Measurements from ENCODE around the gene TNFRSF12A. TPM values are rescaled to one million over a fixed set of nuclear protein-coding genes. Genes with fewer than 3 reads are reported as not detected.
"Not testable (repeated sequence)": the region's sequence is repeated elsewhere in the genome, so short reads cannot be mapped to it uniquely, and the experiment has no call there.

Gene TNFRSF12A
- total RNA-seq, 1 experiment from 2014 or later: 147 TPM

DNA sequence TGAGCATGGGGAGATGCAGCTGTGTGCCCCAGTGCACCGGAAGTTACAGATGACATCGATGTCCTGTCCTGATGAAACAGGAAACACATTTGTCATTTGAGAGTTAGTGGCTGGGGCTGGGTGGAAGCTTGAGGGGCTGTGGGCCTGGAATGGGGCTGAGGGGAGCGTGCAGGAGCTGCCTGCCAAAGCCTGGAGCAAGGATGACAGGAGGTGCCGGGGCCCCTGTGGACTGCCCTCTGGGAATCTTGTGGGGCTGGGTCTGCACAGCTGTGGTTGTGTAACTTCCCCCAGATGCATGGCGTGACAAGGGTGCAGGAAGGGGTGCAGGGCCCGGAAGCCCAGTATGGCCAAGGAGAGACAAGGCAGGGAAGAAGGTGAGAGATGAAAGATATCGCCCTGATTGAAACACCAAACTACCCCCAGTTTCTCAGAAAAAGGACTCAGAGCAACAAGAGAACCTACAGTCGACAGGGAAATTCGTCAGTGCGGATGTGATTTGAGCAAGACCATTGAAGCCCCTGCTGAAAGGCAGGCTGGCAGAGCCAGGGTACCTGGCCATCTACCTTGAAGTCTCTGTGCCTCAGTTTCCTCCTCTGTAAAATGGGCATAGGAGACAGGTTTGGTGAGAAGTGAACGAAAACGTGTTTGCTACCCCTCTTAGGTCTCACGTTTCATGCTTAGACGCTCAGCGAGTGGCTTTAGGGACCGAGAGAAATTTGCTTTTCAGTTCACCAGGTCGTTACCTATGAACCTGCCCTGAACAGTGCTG, 35.0 kb downstream of the TNFRSF12A start:
- WGBS (ENCODE audit: extremely low coverage, insufficient read length, low lambda C conversion rate): no CpG with 5 or more reads among the region's 17 CpGs

DNA sequence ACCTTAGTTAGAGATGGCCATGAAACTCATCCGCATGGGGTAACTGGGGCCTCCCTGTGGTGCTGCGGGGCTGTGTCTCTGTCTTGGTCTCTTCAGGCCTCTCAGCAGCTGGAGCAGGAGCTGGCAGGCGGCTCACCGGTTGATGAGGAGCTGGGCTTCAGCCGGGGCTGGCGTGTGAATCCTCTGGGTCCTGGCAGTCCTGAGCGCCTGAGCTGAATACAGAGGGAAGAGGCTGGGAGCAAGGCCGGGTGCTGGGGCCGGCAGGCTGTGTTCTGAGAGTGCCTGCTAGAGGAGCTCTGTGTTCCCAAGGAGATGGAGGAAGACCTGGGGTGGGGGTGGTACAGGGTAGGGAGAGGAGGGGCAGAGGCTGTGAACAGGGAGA, 35.6 kb downstream of the TNFRSF12A start:
- not testable (repeated sequence) for H2AK5ac ChIP-seq (ENCODE audit: insufficient read length, low read length); H3K4me2 ChIP-seq (ENCODE audit: insufficient read depth, insufficient read length, low read length); H3K56ac ChIP-seq (ENCODE audit: insufficient read length, low read depth, low read length); H3K79me1 ChIP-seq (ENCODE audit: insufficient read depth, low read depth, low read length, poor library complexity, severe bottlenecking); H2BK15ac ChIP-seq (ENCODE audit: low read depth, low read length); H3K9ac ChIP-seq (ENCODE audit: extremely low read depth, insufficient read length, low read length); H3K23ac ChIP-seq (ENCODE audit: insufficient read length, low read depth, low read length); DNase-seq; H2BK5ac ChIP-seq (ENCODE audit: insufficient read length, low read length); H4K20me1 ChIP-seq (ENCODE audit: control insufficient read depth, insufficient read depth, insufficient read length); H3K4ac ChIP-seq (ENCODE audit: low read depth, low read length); H3K14ac ChIP-seq (ENCODE audit: insufficient read depth, low read length); H4K91ac ChIP-seq (ENCODE audit: insufficient read length, low read depth, low read length); H3K9me3 Mint-ChIP-seq; H2AFZ ChIP-seq (ENCODE audit: low read length); H3K4me1 ChIP-seq (ENCODE audit: insufficient read depth, low read length); H4K5ac ChIP-seq (ENCODE audit: insufficient read length, low read depth, low read length); H3K27me3 ChIP-seq (ENCODE audit: insufficient read depth, low read length); H3K9me3 ChIP-seq (ENCODE audit: control insufficient read depth, low read depth, low read length); H3K27ac ChIP-seq (ENCODE audit: insufficient read length, low read depth, low read length); H2BK12ac ChIP-seq (ENCODE audit: insufficient read length, low read depth, low read length); H2BK20ac ChIP-seq (ENCODE audit: low read depth, low read length, poor library complexity, severe bottlenecking); H3K18ac ChIP-seq (ENCODE audit: insufficient read length, low read depth, low read length); H2BK120ac ChIP-seq (ENCODE audit: low read depth, low read length, poor library complexity, severe bottlenecking); H4K8ac ChIP-seq (replicated peaks; ENCODE audit: insufficient read length, low read depth, low read length); H3K79me2 ChIP-seq (ENCODE audit: insufficient read depth, low read length); H3T11ph ChIP-seq (ENCODE audit: low read length)
- Mint-ChIP-seq H3K36me3 (ENCODE audit: insufficient read depth in 1 of 3, low read depth in 3 of 3) (peaks cover 14 to 37% (median 19%) of the 10 kb centered on the region in 3 experiments), H3K4me1 (peaks cover 26 to 41% of the 10 kb centered on the region in 2 experiments), H3K27ac (peak overlapping the region in 2 of 3 experiments; percentile 77 to 87; a peak in 2 of 7 replicates), H3K27me3 (ENCODE audit: low read depth) (peaks cover 37% of the 10 kb centered on the region), H3K4me3 (peak overlapping the region in 1 of 2 experiments; percentile 25; a peak in 2 of 5 replicates)
- no CpG with 5 or more reads among the region's 9 CpGs for WGBS (ENCODE audit: extremely low coverage, insufficient read length, low lambda C conversion rate)
- peaks cover 14% of the 10 kb centered on the region for H3K23me2 ChIP-seq (ENCODE audit: insufficient read length, low read depth, low read length, poor library complexity, severe bottlenecking)

More for the DNA sequence above, 35.0 kb downstream of the TNFRSF12A start:
- Mint-ChIP-seq H3K27me3 (ENCODE audit: low read depth) (peaks cover 37% of the 10 kb centered on the region), H3K9me3 (no peaks in the 10 kb centered on the region; a peak in 2 of 5 replicates), H3K4me1 (peaks cover 21 to 38% of the 10 kb centered on the region in 2 experiments), H3K27ac (no peak overlapping the region; a peak in 1 of 7 replicates), H3K4me3 (peak overlapping the region in 1 of 2 experiments; percentile 25; a peak in 2 of 5 replicates), H3K36me3 (ENCODE audit: insufficient read depth in 1 of 3, low read depth in 3 of 3) (peaks cover 19 to 43% (median 20%) of the 10 kb centered on the region in 3 experiments)
- Histone ChIP-seq H2BK12ac (ENCODE audit: insufficient read length, low read depth, low read length) (no peak overlapping the region), H3K56ac (ENCODE audit: insufficient read length, low read depth, low read length) (no peak overlapping the region), H2BK20ac (ENCODE audit: low read depth, low read length, poor library complexity, severe bottlenecking) (no peak overlapping the region), H4K20me1 (ENCODE audit: control insufficient read depth, insufficient read depth, insufficient read length) (no peaks in the 10 kb centered on the region), H4K5ac (ENCODE audit: insufficient read length, low read depth, low read length) (no peak overlapping the region), H3T11ph (ENCODE audit: low read length) (no peak overlapping the region), H3K9ac (ENCODE audit: extremely low read depth, insufficient read length, low read length) (no peak overlapping the region), H3K27ac (ENCODE audit: insufficient read length, low read depth, low read length) (no peak overlapping the region), H3K9me3 (ENCODE audit: control insufficient read depth, low read depth, low read length) (no peaks in the 10 kb centered on the region), H3K14ac (ENCODE audit: insufficient read depth, low read length) (no peak overlapping the region), H2BK5ac (ENCODE audit: insufficient read length, low read length) (no peak overlapping the region), H3K4ac (ENCODE audit: low read depth, low read length) (no peak overlapping the region), H2AK5ac (ENCODE audit: insufficient read length, low read length) (no peak overlapping the region), H3K27me3 (ENCODE audit: insufficient read depth, low read length) (peaks cover 2% of the 10 kb centered on the region; the same call in 1 of the 2 replicates), H4K8ac (replicated peaks; ENCODE audit: insufficient read length, low read depth, low read length) (no peak overlapping the region), H4K91ac (ENCODE audit: insufficient read length, low read depth, low read length) (no peak overlapping the region), H3K18ac (ENCODE audit: insufficient read length, low read depth, low read length) (no peak overlapping the region), H3K23me2 (ENCODE audit: insufficient read length, low read depth, low read length, poor library complexity, severe bottlenecking) (peaks cover 14% of the 10 kb centered on the region), H3K79me2 (ENCODE audit: insufficient read depth, low read length) (no peaks in the 10 kb centered on the region), H2BK15ac (ENCODE audit: low read depth, low read length) (no peak overlapping the region), H3K4me2 (ENCODE audit: insufficient read depth, insufficient read length, low read length) (no peak overlapping the region), H3K79me1 (ENCODE audit: insufficient read depth, low read depth, low read length, poor library complexity, severe bottlenecking) (no peaks in the 10 kb centered on the region), H2AFZ (ENCODE audit: low read length) (no peak overlapping the region), H3K4me1 (ENCODE audit: insufficient read depth, low read length) (no peaks in the 10 kb centered on the region), H3K23ac (ENCODE audit: insufficient read length, low read depth, low read length) (no peak overlapping the region), H2BK120ac (ENCODE audit: low read depth, low read length, poor library complexity, severe bottlenecking) (no peak overlapping the region)
- TF ChIP-seq, protein P1, sequence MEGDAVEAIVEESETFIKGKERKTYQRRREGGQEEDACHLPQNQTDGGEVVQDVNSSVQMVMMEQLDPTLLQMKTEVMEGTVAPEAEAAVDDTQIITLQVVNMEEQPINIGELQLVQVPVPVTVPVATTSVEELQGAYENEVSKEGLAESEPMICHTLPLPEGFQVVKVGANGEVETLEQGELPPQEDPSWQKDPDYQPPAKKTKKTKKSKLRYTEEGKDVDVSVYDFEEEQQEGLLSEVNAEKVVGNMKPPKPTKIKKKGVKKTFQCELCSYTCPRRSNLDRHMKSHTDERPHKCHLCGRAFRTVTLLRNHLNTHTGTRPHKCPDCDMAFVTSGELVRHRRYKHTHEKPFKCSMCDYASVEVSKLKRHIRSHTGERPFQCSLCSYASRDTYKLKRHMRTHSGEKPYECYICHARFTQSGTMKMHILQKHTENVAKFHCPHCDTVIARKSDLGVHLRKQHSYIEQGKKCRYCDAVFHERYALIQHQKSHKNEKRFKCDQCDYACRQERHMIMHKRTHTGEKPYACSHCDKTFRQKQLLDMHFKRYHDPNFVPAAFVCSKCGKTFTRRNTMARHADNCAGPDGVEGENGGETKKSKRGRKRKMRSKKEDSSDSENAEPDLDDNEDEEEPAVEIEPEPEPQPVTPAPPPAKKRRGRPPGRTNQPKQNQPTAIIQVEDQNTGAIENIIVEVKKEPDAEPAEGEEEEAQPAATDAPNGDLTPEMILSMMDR (conservative IDR thresholded peaks at IDR 0.05): no peak
- no peak for DNase-seq

All from H9 (cell line).